GM12865 (cell line): ENCODE measurements around the gene MCF2L2.

Experiments used
- DNase-seq: peaks from one replicate; pipeline ENCODE4 v3.0.0; 2010; ENCODE audit warnings: low read depth
- H3K4me3 ChIP-seq: 2 replicates; pipeline ENCODE4 v1.5.1; 2011; ENCODE audit warnings: mild to moderate bottlenecking, low read depth, low read length, control low read depth
- CTCF ChIP-seq: IDR thresholded peaks from 2 replicates; pipeline ENCODE4 v1.5.1; 2011; ENCODE audit warnings: low read length, control low read depth, low read depth, inconsistent platforms; ENCODE audit not compliant: insufficient read depth; ENCODE audit errors: missing control alignments

Gene MCF2L2

GRCh38 chr3:183158113-183158512 is 270.3 kb downstream of the MCF2L2 start:
- no peak overlapping the region for H3K4me3 ChIP-seq
- TF ChIP-seq CTCF = no peak
- peak; percentile 64 for DNase-seq

- no peak for TF ChIP-seq CTCF
- H3K4me3 ChIP-seq = no peak overlapping the region
- no peak for DNase-seq
Measured at GRCh38 chr3:183156266-183156665, 272.2 kb downstream of the MCF2L2 start.

GRCh38 chr3:183155499-183155898 is 272.9 kb downstream of the MCF2L2 start:
- TF ChIP-seq CTCF = no peak
- H3K4me3 ChIP-seq = no peak overlapping the region
- no peak for DNase-seq

GRCh38 chr3:183153210-183153950 is 275.0 kb downstream of the MCF2L2 start:
- H3K4me3 ChIP-seq = no peak overlapping the region
- DNase-seq = no peak
- no peak for TF ChIP-seq CTCF

GRCh38 chr3:183151821-183152351 is 276.5 kb downstream of the MCF2L2 start:
- DNase-seq = peak; percentile 20
- no peak for TF ChIP-seq CTCF
- H3K4me3 ChIP-seq = no peak overlapping the region

GRCh38 chr3:183151086-183151485 is 277.3 kb downstream of the MCF2L2 start:
- TF ChIP-seq CTCF = no peak
- no peak for DNase-seq
- H3K4me3 ChIP-seq = no peak overlapping the region
